Brain microvascular endothelial cell (primary cell): ENCODE results near the gene HYDIN.

Experiments
- DNase-seq: peaks from one replicate; pipeline ENCODE4 v3.0.0-alpha.2; 2020
- H3K27ac ChIP-seq: fragments of 250-450 bp; sonication (Bioruptor Pico); 2 replicates; pipeline ENCODE4 v1.5.1; 2020; ENCODE audit warnings: mild to moderate bottlenecking, moderate library complexity
- H3K27me3 ChIP-seq: fragments of 250-450 bp; sonication (Bioruptor Pico); replicated peaks from 2 replicates; pipeline ENCODE4 v1.5.1; 2020; ENCODE audit warnings: mild to moderate bottlenecking
- H3K36me3 ChIP-seq: fragments of 250-450 bp; sonication (Bioruptor Pico); replicated peaks from 2 replicates; pipeline ENCODE4 v1.5.1; 2020; ENCODE audit warnings: mild to moderate bottlenecking
- H3K4me3 ChIP-seq: 2 replicates; pipeline ENCODE4 v1.5.1; 2011; ENCODE audit warnings: low read depth, mild to moderate bottlenecking, control low read depth, low read length, moderate library complexity
- CTCF ChIP-seq: IDR thresholded peaks from 2 replicates; pipeline ENCODE4 v1.5.1; 2011; ENCODE audit warnings: low read depth, mild to moderate bottlenecking, moderate library complexity, low read length, control low read depth, inconsistent platforms; ENCODE audit errors: missing control alignments
- in situ Hi-C: cut with HindIII; loops from 2 replicates; pipeline ENCODE4 v1.10.0; 2017; ENCODE audit warnings: low sequenced_read_pairs, low pct_ligation_motif_present

The HYDIN gene

GRCh38 chr16:71254832-71255525 is 24.5 kb upstream of the HYDIN start:
- Histone ChIP-seq H3K36me3 (no peaks in the 10 kb centered on the region), H3K4me3 (no peak overlapping the region), H3K27ac (no peak overlapping the region), H3K27me3 (no peaks in the 10 kb centered on the region)
- no peak for DNase-seq
- TF ChIP-seq CTCF: no peak
- in situ Hi-C loops: no loop called here

- H3K27me3 ChIP-seq: no peaks in the 10 kb centered on the region
- no peak for TF ChIP-seq CTCF
- no peaks in the 10 kb centered on the region for H3K36me3 ChIP-seq
- DNase-seq: no peak
- H3K27ac ChIP-seq: no peak overlapping the region
- in situ Hi-C loops: no loop called here
- no peak overlapping the region for H3K4me3 ChIP-seq
These were observed 20.1 kb upstream of the HYDIN start for GRCh38 chr16:71250461-71251235.

GRCh38 chr16:71249399-71249798 is 18.9 kb upstream of the HYDIN start:
- no peak for TF ChIP-seq CTCF
- H3K36me3 ChIP-seq: no peaks in the 10 kb centered on the region
- H3K27ac ChIP-seq: no peak overlapping the region
- in situ Hi-C loops: no loop called here
- no peak for DNase-seq
- H3K4me3 ChIP-seq: no peak overlapping the region
- no peaks in the 10 kb centered on the region for H3K27me3 ChIP-seq

GRCh38 chr16:71247478-71247877 is 17.0 kb upstream of the HYDIN start:
- H3K4me3 ChIP-seq: no peak overlapping the region
- no peak overlapping the region for H3K27ac ChIP-seq
- in situ Hi-C loops: no loop called here
- H3K36me3 ChIP-seq: no peaks in the 10 kb centered on the region
- H3K27me3 ChIP-seq: no peaks in the 10 kb centered on the region
- DNase-seq: no peak
- no peak for TF ChIP-seq CTCF

- DNase-seq: no peak
- H3K36me3 ChIP-seq: no peaks in the 10 kb centered on the region
- in situ Hi-C loops: no loop called here
- no peak overlapping the region for H3K27ac ChIP-seq
- no peak overlapping the region for H3K4me3 ChIP-seq
- TF ChIP-seq CTCF: no peak
- H3K27me3 ChIP-seq: no peaks in the 10 kb centered on the region
These were observed 15.8 kb upstream of the HYDIN start for GRCh38 chr16:71246309-71246708.

GRCh38 chr16:71244521-71244920 is 14.0 kb upstream of the HYDIN start:
- TF ChIP-seq CTCF: no peak
- H3K27me3 ChIP-seq: no peaks in the 10 kb centered on the region
- no peaks in the 10 kb centered on the region for H3K36me3 ChIP-seq
- no peak overlapping the region for H3K27ac ChIP-seq
- no peak overlapping the region for H3K4me3 ChIP-seq
- in situ Hi-C loops: no loop called here
- no peak for DNase-seq
